GM12873 (cell line): ENCODE data around the gene CXorf49B.
"Not testable (repeated sequence)": the region's sequence is repeated elsewhere in the genome, so short reads cannot be mapped to it uniquely, and the experiment has no call there.

Experiments used
- CTCF ChIP-seq: IDR thresholded peaks from 2 replicates; pipeline ENCODE4 v1.5.1; 2012; ENCODE audit warnings: low read depth, mild to moderate bottlenecking, moderate library complexity, low read length, control low read depth; ENCODE audit not compliant: insufficient read depth; ENCODE audit errors: missing control alignments

CXorf49B gene

GRCh38 chrX:71763049-71763448 lies at the start of gene CXorf49B:
Gene CXorf49B, plus strand, starts transcription at chrX:71763349. Its CDS starts 75 bp downstream, at chrX:71763424.
- not testable (repeated sequence) for TF ChIP-seq CTCF

GRCh38 chrX:71718185-71718584 lies 45.0 kb upstream of the CXorf49B start, which contains the start of gene CXorf49:
Gene CXorf49, minus strand, starts transcription at chrX:71718285. Its CDS starts 134 bp downstream, at chrX:71718151.
- not testable (repeated sequence) for TF ChIP-seq CTCF

DNA sequence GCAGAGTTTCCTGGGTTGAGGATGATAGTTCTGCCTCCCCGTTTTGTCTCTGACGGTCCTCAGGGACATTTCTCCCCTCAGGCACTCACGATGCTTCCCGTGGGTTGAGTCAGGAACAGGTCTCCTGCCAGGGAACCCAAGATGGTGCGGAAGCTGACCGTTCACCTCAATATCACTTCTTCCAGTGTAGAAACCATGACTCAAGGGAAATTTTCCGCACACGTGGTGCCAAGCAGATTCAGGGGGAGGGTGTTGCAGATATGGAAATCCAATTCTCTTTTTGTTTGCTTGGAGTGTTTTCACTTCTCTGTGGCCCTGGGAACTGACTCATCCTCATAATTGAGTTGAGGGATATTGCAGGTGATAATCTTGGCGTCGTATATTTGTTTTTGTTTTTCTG lies 46.7 kb downstream of the CXorf49B start:
- no peak for TF ChIP-seq CTCF

GRCh38 chrX:71814123-71814912 lies 51.2 kb downstream of the CXorf49B start:
- TF ChIP-seq CTCF, result no peak

- TF ChIP-seq CTCF, result no peak
These were observed 52.2 kb downstream of the CXorf49B start for GRCh38 chrX:71815121-71815905.

DNA sequence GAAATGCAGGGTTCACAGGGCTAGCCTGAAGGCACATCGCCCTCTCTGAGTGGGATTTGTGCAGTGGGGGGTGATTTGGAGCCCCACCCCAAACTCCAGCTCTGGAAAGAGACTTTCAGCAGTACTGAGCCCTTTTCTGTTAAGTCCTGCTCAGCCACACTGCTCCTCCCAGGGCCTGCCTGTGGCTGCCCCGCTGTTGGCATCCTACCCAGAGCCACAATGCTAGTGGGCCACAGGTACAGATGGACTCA lies 52.7 kb downstream of the CXorf49B start:
- TF ChIP-seq CTCF, result no peak
